SK-N-SH treated with all-trans-retinoic acid at 6 μM for 48 hours (cell line): ENCODE data around the gene NPAS3.

ENCODE experiments used
- PPARA ChIP-seq: fragments of 250-450 bp; sonication (Bioruptor Pico); IDR thresholded peaks from 2 replicates; pipeline ENCODE4 v1.5.0; 2020; ENCODE audit warnings: mild to moderate bottlenecking, borderline replicate concordance
- TCF4 ChIP-seq: fragments of 250-450 bp; sonication (Bioruptor Pico); IDR thresholded peaks from 2 replicates; pipeline ENCODE4 v1.8.0; 2021; ENCODE audit warnings: mild to moderate bottlenecking, moderate library complexity, borderline replicate concordance

DNA sequence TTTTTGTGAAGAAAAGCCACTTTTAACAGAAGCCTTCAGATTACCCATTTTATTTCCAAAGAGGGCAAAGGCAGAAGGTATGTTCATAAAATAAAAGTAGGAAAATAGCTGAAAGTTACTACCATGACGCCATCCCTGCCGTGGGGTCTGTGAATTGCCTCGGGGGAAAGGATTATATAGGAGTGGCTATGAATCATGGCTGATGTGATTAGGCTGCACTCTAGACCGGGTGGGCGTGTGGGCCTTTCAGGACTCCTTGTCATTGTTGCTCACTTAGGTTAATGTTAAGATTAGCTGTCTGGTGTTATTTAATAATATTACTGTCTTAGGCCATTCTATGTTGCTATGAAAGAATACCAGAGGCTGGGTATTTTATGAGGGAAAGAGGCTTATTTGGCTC lies 816.7 kb downstream of the NPAS3 start:
- TF ChIP-seq TCF4 (CRISPR knock-in tag), result no peak
- no peak for TF ChIP-seq PPARA (CRISPR knock-in tag)
